ENCODE measurements around the gene KHSRP. TPM values are rescaled to one million over a fixed set of nuclear protein-coding genes. Genes with fewer than 3 reads are reported as not detected.

Gene KHSRP, protein sequence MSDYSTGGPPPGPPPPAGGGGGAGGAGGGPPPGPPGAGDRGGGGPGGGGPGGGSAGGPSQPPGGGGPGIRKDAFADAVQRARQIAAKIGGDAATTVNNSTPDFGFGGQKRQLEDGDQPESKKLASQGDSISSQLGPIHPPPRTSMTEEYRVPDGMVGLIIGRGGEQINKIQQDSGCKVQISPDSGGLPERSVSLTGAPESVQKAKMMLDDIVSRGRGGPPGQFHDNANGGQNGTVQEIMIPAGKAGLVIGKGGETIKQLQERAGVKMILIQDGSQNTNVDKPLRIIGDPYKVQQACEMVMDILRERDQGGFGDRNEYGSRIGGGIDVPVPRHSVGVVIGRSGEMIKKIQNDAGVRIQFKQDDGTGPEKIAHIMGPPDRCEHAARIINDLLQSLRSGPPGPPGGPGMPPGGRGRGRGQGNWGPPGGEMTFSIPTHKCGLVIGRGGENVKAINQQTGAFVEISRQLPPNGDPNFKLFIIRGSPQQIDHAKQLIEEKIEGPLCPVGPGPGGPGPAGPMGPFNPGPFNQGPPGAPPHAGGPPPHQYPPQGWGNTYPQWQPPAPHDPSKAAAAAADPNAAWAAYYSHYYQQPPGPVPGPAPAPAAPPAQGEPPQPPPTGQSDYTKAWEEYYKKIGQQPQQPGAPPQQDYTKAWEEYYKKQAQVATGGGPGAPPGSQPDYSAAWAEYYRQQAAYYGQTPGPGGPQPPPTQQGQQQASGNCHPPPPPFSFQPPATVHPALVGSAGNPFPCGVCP
- total RNA-seq: 100 to 1,000 TPM in 3 of 4 donors, 10 to 100 TPM in 1; 91.2 to 162 (median 118) TPM

DNA sequence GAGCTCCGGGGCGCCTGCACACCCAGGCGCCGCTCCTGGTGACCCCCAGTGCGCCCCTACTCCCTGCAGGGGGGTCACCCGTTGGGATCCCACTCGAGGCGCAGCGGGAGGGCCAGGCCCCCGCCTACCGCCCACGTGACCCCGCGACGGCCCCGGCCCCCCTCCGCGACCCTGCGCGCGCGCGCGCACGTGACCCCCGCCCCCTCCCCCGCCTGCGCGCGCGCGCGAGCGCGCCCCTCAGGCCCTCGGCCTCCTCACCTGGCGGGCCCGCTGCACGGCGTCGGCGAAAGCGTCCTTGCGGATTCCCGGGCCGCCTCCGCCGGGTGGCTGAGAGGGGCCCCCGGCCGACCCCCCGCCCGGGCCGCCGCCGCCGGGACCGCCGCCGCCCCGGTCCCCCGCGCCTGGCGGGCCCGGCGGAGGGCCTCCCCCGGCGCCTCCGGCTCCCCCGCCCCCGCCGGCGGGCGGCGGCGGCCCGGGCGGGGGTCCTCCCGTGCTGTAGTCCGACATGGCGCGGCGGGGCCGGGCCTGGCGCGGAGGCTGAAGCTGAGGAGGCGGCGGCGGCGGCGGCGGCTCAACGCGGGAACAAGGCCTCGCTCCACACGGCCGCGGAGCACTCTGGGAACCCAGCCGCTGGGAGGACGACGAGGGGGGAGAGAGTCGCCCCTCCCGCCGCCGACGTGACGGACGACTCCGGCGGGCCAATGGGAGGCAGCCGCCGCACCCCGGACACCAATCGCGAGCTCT is at the start of gene KHSRP:
Gene KHSRP (minus strand): TSS at position 617 of the 744 bp plus-strand sequence. CDS start 110 bp downstream, at position 507.
- H3K4me1 ChIP-seq: peaks cover 0 to 22% (median 9%) of the 10 kb centered on the region in 4 donors
- TF ChIP-seq POLR2A (IDR thresholded peaks at IDR 0.05): peak; percentile 67 to 72
- TF ChIP-seq, protein P1, sequence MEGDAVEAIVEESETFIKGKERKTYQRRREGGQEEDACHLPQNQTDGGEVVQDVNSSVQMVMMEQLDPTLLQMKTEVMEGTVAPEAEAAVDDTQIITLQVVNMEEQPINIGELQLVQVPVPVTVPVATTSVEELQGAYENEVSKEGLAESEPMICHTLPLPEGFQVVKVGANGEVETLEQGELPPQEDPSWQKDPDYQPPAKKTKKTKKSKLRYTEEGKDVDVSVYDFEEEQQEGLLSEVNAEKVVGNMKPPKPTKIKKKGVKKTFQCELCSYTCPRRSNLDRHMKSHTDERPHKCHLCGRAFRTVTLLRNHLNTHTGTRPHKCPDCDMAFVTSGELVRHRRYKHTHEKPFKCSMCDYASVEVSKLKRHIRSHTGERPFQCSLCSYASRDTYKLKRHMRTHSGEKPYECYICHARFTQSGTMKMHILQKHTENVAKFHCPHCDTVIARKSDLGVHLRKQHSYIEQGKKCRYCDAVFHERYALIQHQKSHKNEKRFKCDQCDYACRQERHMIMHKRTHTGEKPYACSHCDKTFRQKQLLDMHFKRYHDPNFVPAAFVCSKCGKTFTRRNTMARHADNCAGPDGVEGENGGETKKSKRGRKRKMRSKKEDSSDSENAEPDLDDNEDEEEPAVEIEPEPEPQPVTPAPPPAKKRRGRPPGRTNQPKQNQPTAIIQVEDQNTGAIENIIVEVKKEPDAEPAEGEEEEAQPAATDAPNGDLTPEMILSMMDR (IDR thresholded peaks at IDR 0.05): no peak
- H3K4me3 ChIP-seq: peak within 1 kb of the TSS; percentile 65 to 95 (median 84)
- no peaks in the 10 kb centered on the region for H3K27me3 ChIP-seq
- H3K9me3 ChIP-seq: no peaks in the 10 kb centered on the region
- no peak for DNase-seq
- H3K27ac ChIP-seq: peak within 1 kb of the TSS; percentile 77 to 82 (median 80)
- peaks cover 0 to 27% (median 0%) of the 10 kb centered on the region in 3 donors for H3K36me3 ChIP-seq

DNA sequence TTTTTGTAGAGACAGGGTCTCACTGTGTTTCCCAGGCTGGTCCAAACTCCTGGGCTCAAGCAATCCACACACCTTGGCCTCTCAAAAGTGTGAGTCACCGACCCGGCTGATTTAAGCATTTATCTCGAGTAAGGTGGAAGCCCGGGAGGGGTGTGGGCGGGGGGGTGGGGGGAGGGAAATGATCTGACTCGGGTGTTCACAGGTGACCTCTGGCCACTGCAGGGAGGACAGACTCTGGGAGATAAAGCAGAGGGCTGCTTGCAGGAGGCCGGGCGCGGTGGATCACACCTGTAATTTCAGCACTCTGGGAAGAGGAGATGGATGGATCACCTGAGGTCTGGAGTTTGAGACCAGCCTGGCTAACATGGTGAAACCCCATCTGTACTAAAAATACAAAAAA is 49.0 kb upstream of the KHSRP start:
- Histone ChIP-seq H3K9me3 (no peaks in the 10 kb centered on the region), H3K27ac (no peak overlapping the region), H3K27me3 (no peaks in the 10 kb centered on the region), H3K36me3 (peaks cover 0 to 7% (median 0%) of the 10 kb centered on the region in 3 donors), H3K4me1 (peaks cover 0 to 18% (median 0%) of the 10 kb centered on the region in 4 donors), H3K4me3 (no peak overlapping the region)
- no peak for TF ChIP-seq POLR2A (IDR thresholded peaks at IDR 0.05)
- TF ChIP-seq, protein P1 (IDR thresholded peaks at IDR 0.05): no peak
- DNase-seq: peak in 2 of 3 donors; percentile 67 to 71

DNA sequence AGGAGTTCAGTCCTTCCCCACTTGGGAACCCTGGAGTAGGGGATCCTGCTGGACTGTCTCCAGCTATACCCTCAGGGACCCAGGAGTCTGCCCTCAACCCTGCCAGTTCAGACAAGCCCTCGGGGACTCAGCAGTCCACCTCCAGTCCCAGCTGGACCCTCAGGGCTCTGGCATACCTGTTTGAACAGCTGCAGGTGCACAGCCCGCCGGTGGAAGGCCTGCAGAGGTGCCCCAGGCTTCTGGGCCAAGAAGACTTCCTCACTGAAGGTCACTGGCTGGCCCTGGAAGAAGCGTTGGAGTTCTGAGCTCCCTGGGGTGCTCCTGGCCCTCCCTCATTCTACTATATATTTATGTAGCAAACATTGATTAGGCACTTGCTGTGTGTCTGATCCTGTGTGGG is 48.1 kb upstream of the KHSRP start:
- peaks cover 0 to 11% (median 0%) of the 10 kb centered on the region in 3 donors for H3K36me3 ChIP-seq
- no peak overlapping the region for H3K27ac ChIP-seq
- no peaks in the 10 kb centered on the region for H3K27me3 ChIP-seq
- H3K9me3 ChIP-seq: no peaks in the 10 kb centered on the region
- peaks cover 0 to 18% (median 0%) of the 10 kb centered on the region in 4 donors for H3K4me1 ChIP-seq
- DNase-seq: no peak
- TF ChIP-seq, protein P1 (IDR thresholded peaks at IDR 0.05): no peak
- TF ChIP-seq POLR2A (IDR thresholded peaks at IDR 0.05): no peak
- H3K4me3 ChIP-seq: no peak overlapping the region

DNA sequence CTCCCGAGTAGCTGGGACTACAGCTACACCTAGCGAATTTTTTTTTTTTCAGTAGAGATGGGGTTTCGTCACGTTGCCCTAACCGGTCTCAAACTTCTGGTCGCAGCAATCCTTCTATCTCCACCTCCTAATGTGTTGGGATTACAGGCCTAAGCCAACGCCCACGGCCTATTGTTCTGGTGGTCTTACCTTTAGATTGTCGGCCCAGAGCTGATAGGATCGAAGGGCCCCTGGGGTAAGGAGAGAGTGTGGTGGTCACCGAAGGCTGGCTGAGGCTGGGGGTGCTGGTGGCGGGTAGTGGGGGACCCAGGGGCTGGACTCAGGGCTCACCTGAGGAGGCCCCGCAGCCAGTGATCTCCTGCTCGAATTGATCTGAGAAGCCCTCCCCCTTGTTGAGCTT is 46.5 kb upstream of the KHSRP start:
- no peak for DNase-seq
- Histone ChIP-seq H3K27ac (no peak overlapping the region), H3K9me3 (no peaks in the 10 kb centered on the region), H3K4me1 (peaks cover 0 to 9% (median 0%) of the 10 kb centered on the region in 4 donors), H3K36me3 (peaks cover 0 to 21% (median 0%) of the 10 kb centered on the region in 3 donors), H3K4me3 (no peak overlapping the region), H3K27me3 (no peaks in the 10 kb centered on the region)
- TF ChIP-seq, protein P1 (IDR thresholded peaks at IDR 0.05): no peak
- TF ChIP-seq POLR2A (IDR thresholded peaks at IDR 0.05): no peak

DNA sequence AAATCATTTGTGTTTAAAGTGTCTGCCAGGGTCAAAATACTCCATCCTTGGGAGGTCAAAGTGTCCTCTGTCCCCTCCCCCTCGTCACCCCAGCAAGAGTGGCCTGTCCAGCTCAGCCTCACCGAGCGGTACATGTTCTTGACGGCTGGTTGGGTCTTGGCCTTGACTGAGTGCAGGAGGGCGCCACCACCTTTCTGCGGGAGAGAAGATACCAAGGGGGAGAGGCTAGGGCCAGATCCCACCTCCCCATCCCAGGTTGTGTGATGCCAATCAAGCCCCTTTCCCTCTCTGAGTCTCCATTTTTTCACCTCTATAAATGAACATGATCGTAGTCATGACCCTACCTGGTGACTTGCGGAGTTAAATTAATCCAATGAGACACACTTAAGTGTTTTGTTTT is 45.6 kb upstream of the KHSRP start:
- no peak for DNase-seq

More for the DNA sequence above, 45.6 kb upstream of the KHSRP start:
- no peak for TF ChIP-seq POLR2A (IDR thresholded peaks at IDR 0.05)
- peaks cover 0 to 17% (median 0%) of the 10 kb centered on the region in 3 donors for H3K36me3 ChIP-seq
- no peak overlapping the region for H3K4me3 ChIP-seq
- H3K27ac ChIP-seq: no peak overlapping the region
- no peaks in the 10 kb centered on the region for H3K9me3 ChIP-seq
- peaks cover 0 to 1% (median 0%) of the 10 kb centered on the region in 4 donors for H3K4me1 ChIP-seq
- H3K27me3 ChIP-seq: no peaks in the 10 kb centered on the region
